SK-N-SH (cell line): ENCODE measurements around the gene BEGAIN. TPM values are rescaled to one million over a fixed set of nuclear protein-coding genes. Genes with fewer than 3 reads are reported as not detected.
A peak's percentile ranks its signal among the peaks of the same experiment; 100 is the strongest.

Experiments used
- CTCF ChIA-PET: fragments of 300-600, 350-600 bp; formaldehyde crosslinking; extraction: SDS; loops from one replicate; lab custom pipeline; 2021; lab: Yijun Ruan, JAX
- POLR2A ChIA-PET: fragments of 350-600 bp; sonication (Branson Sonifier 250); formaldehyde crosslinking; extraction: SDS; loops from one replicate; lab custom pipeline; 2020; ENCODE audit warnings: antibody characterized with exemption, inconsistent platforms; lab: Yijun Ruan, JAX
- DNase-seq: peaks from one replicate; pipeline ENCODE4 v3.0.0; 2012
- H2AFZ ChIP-seq: fragments of 200-600 bp; sonication (generic); 2 replicates; pipeline ENCODE4 v1.8.1; 2016; ENCODE audit warnings: antibody characterized with exemption, mild to moderate bottlenecking, low read depth
- H3F3A ChIP-seq: fragments of 200-600 bp; sonication (generic); replicated peaks from 2 replicates; pipeline ENCODE3; 2016; ENCODE audit warnings: antibody characterized with exemption, mild to moderate bottlenecking; ENCODE audit not compliant: insufficient read depth
- H3K27ac ChIP-seq, 2 experiments: fragments of 200-500 bp in 1 of 2; fragments of 200-600 bp in 1 of 2; sonication (Bioruptor generic) in 1 of 2; sonication (generic), shearing (Covaris generic) in 1 of 2; 2 replicates each; pipeline versions ENCODE4 v1.5.1 to v1.6.1; 2014 to 2016; ENCODE audit warnings: low read depth in 2 of 2, inconsistent platforms in 1 of 2, low read length in 1 of 2, mild to moderate bottlenecking in 1 of 2, mixed read lengths in 1 of 2
- H3K27me3 ChIP-seq: fragments of 200-600 bp; sonication (generic), shearing (Covaris generic); 2 replicates; pipeline ENCODE4 v1.6.1; 2016; ENCODE audit warnings: mixed run types; ENCODE audit not compliant: insufficient read depth
- H3K36me3 ChIP-seq, 2 experiments: fragments of 200-500 bp in 1 of 2; fragments of 200-600 bp in 1 of 2; sonication (Bioruptor generic) in 1 of 2; sonication (generic) in 1 of 2; replicated peaks in 1 of 2; 2 replicates each; pipeline versions ENCODE3 to v1.5.1; 2014 to 2016; ENCODE audit warnings: low read length in 1 of 2, mild to moderate bottlenecking in 1 of 2; ENCODE audit not compliant: insufficient read depth in 2 of 2, control insufficient read depth in 1 of 2
- H3K4me1 ChIP-seq, 2 experiments: fragments of 200-500 bp in 1 of 2; fragments of 200-600 bp in 1 of 2; sonication (Bioruptor generic) in 1 of 2; sonication (generic), shearing (Covaris generic) in 1 of 2; 2 replicates each; pipeline versions ENCODE4 v1.5.1 to v1.6.1; 2014 to 2016; ENCODE audit warnings: low read depth in 1 of 2, low read length in 1 of 2, mixed run types in 1 of 2; ENCODE audit not compliant: insufficient read depth in 2 of 2, control insufficient read depth in 1 of 2
- H3K4me2 ChIP-seq: fragments of 200-600 bp; sonication (generic), shearing (Covaris generic); 2 replicates; pipeline ENCODE4 v1.6.1; 2017; ENCODE audit warnings: mixed run types
- H3K4me3 ChIP-seq, 2 experiments: fragments of 200-500 bp in 1 of 2; fragments of 200-600 bp in 1 of 2; sonication (Bioruptor generic) in 1 of 2; sonication (generic), shearing (Covaris generic) in 1 of 2; 2 replicates each; pipeline versions ENCODE4 v1.5.1 to v1.8.1; 2014 to 2016; ENCODE audit warnings: low read depth in 2 of 2, inconsistent platforms in 1 of 2, low read length in 1 of 2, mild to moderate bottlenecking in 1 of 2, mixed read lengths in 1 of 2, moderate library complexity in 1 of 2
- H3K79me2 ChIP-seq: fragments of 200-600 bp; sonication (generic); 2 replicates; pipeline ENCODE4 v1.8.1; 2017; ENCODE audit warnings: mild to moderate bottlenecking; ENCODE audit not compliant: insufficient read depth
- H3K9ac ChIP-seq: fragments of 200-600 bp; sonication (generic); 2 replicates; pipeline ENCODE4 v1.6.1; 2017; ENCODE audit warnings: mixed run types
- H3K9me2 ChIP-seq: fragments of 200-600 bp; sonication (generic); 2 replicates; pipeline ENCODE4 v1.6.1; 2017; ENCODE audit warnings: mixed run types
- H3K9me3 ChIP-seq: fragments of 200-600 bp; sonication (generic); 2 replicates; pipeline ENCODE4 v1.6.1; 2017; ENCODE audit warnings: mixed run types, mild to moderate bottlenecking, moderate library complexity
- H4K20me1 ChIP-seq: fragments of 200-600 bp; sonication (generic); 2 replicates; pipeline ENCODE4 v1.6.1; 2017; ENCODE audit warnings: mild to moderate bottlenecking, mixed run types; ENCODE audit not compliant: insufficient read depth
- CTCF ChIP-seq: fragments of 200-600 bp; sonication (generic); IDR thresholded peaks from 2 replicates; pipeline ENCODE4 v1.6.1; 2017; ENCODE audit warnings: antibody characterized with exemption, mild to moderate bottlenecking, moderate library complexity
- EP300 ChIP-seq, 2 experiments: IDR thresholded peaks; 2 replicates each; pipeline versions ENCODE4 v1.4.0 to v1.6.1; 2012; ENCODE audit warnings: borderline replicate concordance in 1 of 2, low read depth in 1 of 2, low read length in 1 of 2
- FOSL2 ChIP-seq: IDR thresholded peaks from 2 replicates; pipeline ENCODE4 v1.4.0; 2012; ENCODE audit warnings: low read depth, mild to moderate bottlenecking, moderate library complexity, borderline replicate concordance
- FOXJ3 ChIP-seq: sonication (generic); formaldehyde crosslinking; IDR thresholded peaks from 2 replicates; pipeline ENCODE4 v1.5.1; 2020; ENCODE audit warnings: mild to moderate bottlenecking, missing genetic modification reagents
- JUND ChIP-seq: IDR thresholded peaks from 2 replicates; pipeline ENCODE4 v1.4.0; 2012
- MEF2A ChIP-seq: IDR thresholded peaks from 2 replicates; pipeline ENCODE4 v1.4.0; 2012; ENCODE audit warnings: low read depth, borderline replicate concordance
- NFIC ChIP-seq: IDR thresholded peaks from 2 replicates; pipeline ENCODE4 v1.4.0; 2012; ENCODE audit warnings: borderline replicate concordance
- NRF1 ChIP-seq: IDR thresholded peaks from 2 replicates; pipeline ENCODE4 v1.6.1; 2012; ENCODE audit warnings: low read depth, mild to moderate bottlenecking, low read length
- PBX3 ChIP-seq: IDR thresholded peaks from 2 replicates; pipeline ENCODE4; 2012
- POLR2AphosphoS5 ChIP-seq: IDR thresholded peaks from 2 replicates; pipeline ENCODE4 v1.6.1; 2012; ENCODE audit warnings: low read depth, low read length
- RCOR1 ChIP-seq: fragments of 150-350 bp; IDR thresholded peaks from 2 replicates; pipeline ENCODE4 v1.6.1; 2017; ENCODE audit warnings: antibody characterized with exemption, low read length
- REST ChIP-seq: IDR thresholded peaks from 2 replicates; pipeline ENCODE4 v1.6.1; 2012; ENCODE audit warnings: mild to moderate bottlenecking, low read depth, low read length, moderate library complexity
- RFX5 ChIP-seq: IDR thresholded peaks from 2 replicates; pipeline ENCODE4 v1.6.1; 2012; ENCODE audit warnings: mild to moderate bottlenecking, improper control_type of control experiment, low read length
- RXRA ChIP-seq: IDR thresholded peaks from 2 replicates; pipeline ENCODE4 v1.4.0; 2012; ENCODE audit warnings: low read depth, mild to moderate bottlenecking, borderline replicate concordance
- TEAD4 ChIP-seq: IDR thresholded peaks from 2 replicates; pipeline ENCODE4 v1.4.0; 2012; ENCODE audit warnings: mild to moderate bottlenecking, borderline replicate concordance; ENCODE audit not compliant: insufficient read depth
- YY1 ChIP-seq: IDR thresholded peaks from 2 replicates; pipeline ENCODE4 v1.4.0; 2012; ENCODE audit warnings: low read depth, mild to moderate bottlenecking
- ZBTB33 ChIP-seq: IDR thresholded peaks from 2 replicates; pipeline ENCODE4 v1.4.0; 2012; ENCODE audit warnings: low read depth, borderline replicate concordance
- WGBS: methylation state at CpG from one replicate; pipeline ENCODE4 v1.1.6; 2017; ENCODE audit warnings: low lambda C conversion rate; 5-methylcytosine and 5-hydroxymethylcytosine counted together
- polyA plus RNA-seq, 3 experiments: library from polyadenylated mRNA; depleted of rRNA; stranded (reverse); fragments of >200 nt; gene quantifications; 2 replicates each; pipeline ENCODE4 v1.2.3, GENCODE V29; 2012

BEGAIN gene
- polyA plus RNA-seq, 1 of the 3 experiments (the other 2 are of a cell fraction): 4.2 TPM

- TF ChIP-seq POLR2AphosphoS5 (no peak), CTCF (no peak), RXRA (no peak), RFX5 (no peak), NRF1 (no peak), PBX3 (no peak), TEAD4 (no peak), REST (no peak), EP300 (IDR thresholded peaks at IDR 0.05; ENCODE audit: borderline replicate concordance in 1 of 2, low read depth in 1 of 2, low read length in 1 of 2) (no peak), FOXJ3 (CRISPR knock-in tag) (no peak), MEF2A (no peak), NFIC (no peak), FOSL2 (no peak), YY1 (no peak), ZBTB33 (no peak), RCOR1 (no peak), JUND (no peak)
- 83% methylated on average over 8 of the region's 11 CpGs for WGBS
- Histone ChIP-seq H3K79me2 (no peaks in the 10 kb centered on the region), H3K36me3 (no peaks in the 10 kb centered on the region), H2AFZ (no peak overlapping the region), H3K4me3 (no peak overlapping the region), H3K27me3 (no peaks in the 10 kb centered on the region), H3F3A (no peaks in the 10 kb centered on the region), H3K9ac (no peak overlapping the region), H3K9me2 (no peaks in the 10 kb centered on the region), H3K9me3 (no peaks in the 10 kb centered on the region), H3K4me2 (no peak overlapping the region), H3K27ac (peak overlapping the region in 1 of 2 experiments; percentile 16; a peak in 1 of 4 replicates), H3K4me1 (peaks cover 0 to 64% of the 10 kb centered on the region in 2 experiments; a peak in 1 of 4 replicates), H4K20me1 (no peaks in the 10 kb centered on the region)
- ChIA-PET POLR2A (interaction anchor here (1.1 kb wide), 1 partner anchor 12 kb away, joined by 3 read pairs; no protein-coding TSS in a partner anchor), CTCF (no interaction called here)
- no peak for DNase-seq
Measured at GRCh38 chr14:100575266-100575995, 11.8 kb downstream of the BEGAIN start.
